Measurements from ENCODE around the gene MTMR3. TPM values are rescaled to one million over a fixed set of nuclear protein-coding genes. Genes with fewer than 3 reads are reported as not detected.

The MTMR3 gene
- total and polyA plus RNA-seq, 8 donors, result 37.4 to 55.4 (median 44.9) TPM

DNA sequence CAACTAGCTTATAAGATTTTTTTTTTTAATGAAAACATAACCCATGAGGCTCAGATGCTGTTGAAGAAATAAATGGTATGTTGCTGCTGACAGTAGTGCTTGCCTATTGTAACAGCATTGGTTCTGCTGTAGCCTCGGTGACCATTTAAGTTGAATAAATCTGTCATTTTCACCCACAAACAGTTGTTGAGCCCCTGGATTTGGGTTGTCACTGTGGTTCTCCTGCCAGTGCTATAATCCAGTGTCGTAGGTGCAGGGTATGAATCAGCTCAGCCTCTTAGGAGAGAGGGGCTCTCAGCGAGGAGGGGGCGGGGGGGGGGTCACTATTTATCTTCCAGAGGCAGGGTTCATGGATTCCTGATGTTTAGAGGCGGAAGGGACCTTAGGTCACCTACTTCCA lies 147.4 kb downstream of the MTMR3 start:
- H3K27me3 ChIP-seq, result no peaks in the 10 kb centered on the region
- no peaks in the 10 kb centered on the region for H3K9me3 ChIP-seq
- no peak overlapping the region for H3K4me3 ChIP-seq
- intact Hi-C loops (cut with DNase I), result no loop called here
- peaks cover 0 to 58% of the 10 kb centered on the region in 2 donors for H3K36me3 ChIP-seq
- H3K4me1 ChIP-seq, result peaks cover 0 to 10% of the 10 kb centered on the region in 2 donors
- TF ChIP-seq, protein P1, sequence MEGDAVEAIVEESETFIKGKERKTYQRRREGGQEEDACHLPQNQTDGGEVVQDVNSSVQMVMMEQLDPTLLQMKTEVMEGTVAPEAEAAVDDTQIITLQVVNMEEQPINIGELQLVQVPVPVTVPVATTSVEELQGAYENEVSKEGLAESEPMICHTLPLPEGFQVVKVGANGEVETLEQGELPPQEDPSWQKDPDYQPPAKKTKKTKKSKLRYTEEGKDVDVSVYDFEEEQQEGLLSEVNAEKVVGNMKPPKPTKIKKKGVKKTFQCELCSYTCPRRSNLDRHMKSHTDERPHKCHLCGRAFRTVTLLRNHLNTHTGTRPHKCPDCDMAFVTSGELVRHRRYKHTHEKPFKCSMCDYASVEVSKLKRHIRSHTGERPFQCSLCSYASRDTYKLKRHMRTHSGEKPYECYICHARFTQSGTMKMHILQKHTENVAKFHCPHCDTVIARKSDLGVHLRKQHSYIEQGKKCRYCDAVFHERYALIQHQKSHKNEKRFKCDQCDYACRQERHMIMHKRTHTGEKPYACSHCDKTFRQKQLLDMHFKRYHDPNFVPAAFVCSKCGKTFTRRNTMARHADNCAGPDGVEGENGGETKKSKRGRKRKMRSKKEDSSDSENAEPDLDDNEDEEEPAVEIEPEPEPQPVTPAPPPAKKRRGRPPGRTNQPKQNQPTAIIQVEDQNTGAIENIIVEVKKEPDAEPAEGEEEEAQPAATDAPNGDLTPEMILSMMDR (IDR thresholded peaks at IDR 0.05), result no peak
- no peak overlapping the region for H3K27ac ChIP-seq
- DNase-seq (no peak), ATAC-seq (no peak)

DNA sequence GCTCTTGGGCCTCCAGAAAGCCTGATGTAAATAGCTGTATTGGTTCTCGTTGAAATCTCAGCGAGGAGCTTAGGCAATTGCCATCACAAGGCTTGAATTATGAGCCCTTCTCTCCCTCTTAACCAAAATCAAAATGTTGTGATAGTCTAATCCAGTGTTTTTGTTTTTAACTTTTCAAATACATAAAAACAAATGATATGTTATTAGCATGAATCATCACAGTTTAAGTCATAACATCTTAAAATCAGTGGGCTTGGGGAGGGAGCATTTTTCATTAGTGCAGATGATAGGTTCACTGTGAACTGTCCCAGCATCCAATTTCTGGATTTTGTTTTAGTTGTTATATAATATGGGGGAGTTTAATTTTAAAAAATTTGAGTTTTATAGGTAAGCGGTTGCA lies 148.4 kb downstream of the MTMR3 start:
- DNase-seq, result no peak
- Histone ChIP-seq H3K36me3 (peaks cover 0 to 48% of the 10 kb centered on the region in 2 donors), H3K4me1 (peaks cover 0 to 10% of the 10 kb centered on the region in 2 donors), H3K9me3 (no peaks in the 10 kb centered on the region), H3K27ac (no peak overlapping the region), H3K4me3 (no peak overlapping the region), H3K27me3 (no peaks in the 10 kb centered on the region)
- no peak for ATAC-seq
- intact Hi-C loops (cut with DNase I), result no loop called here
- TF ChIP-seq, protein P1 (IDR thresholded peaks at IDR 0.05), result no peak

DNA sequence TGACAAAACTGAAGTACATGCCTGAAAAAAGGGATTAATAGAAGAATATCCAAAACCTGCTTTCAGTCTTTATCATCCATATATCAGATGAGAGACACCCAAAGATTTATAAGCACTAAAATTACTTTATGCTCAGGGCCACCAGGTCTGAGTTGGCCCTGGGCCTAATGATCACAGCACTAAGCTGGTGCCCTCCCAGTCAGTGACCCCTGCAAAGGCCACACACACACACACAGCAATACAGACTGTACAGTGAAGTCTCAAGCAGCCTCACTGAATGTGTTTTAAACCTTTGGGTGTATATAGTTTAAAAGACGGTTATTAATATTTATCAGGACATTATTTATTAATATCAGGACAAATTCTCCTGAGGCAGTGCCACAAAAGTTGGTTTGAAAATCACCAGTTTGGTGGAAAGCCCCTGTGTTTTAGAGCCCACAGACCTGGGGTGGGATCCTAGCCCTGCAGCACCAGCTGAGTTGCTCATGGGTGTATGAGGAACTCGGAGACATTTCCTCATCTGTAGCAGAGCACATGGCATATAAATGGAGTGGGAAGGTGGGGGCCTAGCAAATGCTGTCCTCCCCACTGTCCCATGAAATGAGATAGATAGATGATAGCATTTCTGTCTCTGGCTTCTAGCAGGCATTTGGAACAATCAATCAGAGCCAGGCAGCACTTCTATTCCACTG lies 148.9 kb downstream of the MTMR3 start:
- intact Hi-C loops (cut with DNase I), result no loop called here
- TF ChIP-seq, protein P1 (IDR thresholded peaks at IDR 0.05), result no peak
- Histone ChIP-seq H3K27ac (no peak overlapping the region), H3K4me3 (no peak overlapping the region), H3K9me3 (no peaks in the 10 kb centered on the region), H3K36me3 (peaks cover 0 to 44% of the 10 kb centered on the region in 2 donors), H3K4me1 (peaks cover 0 to 10% of the 10 kb centered on the region in 2 donors), H3K27me3 (no peaks in the 10 kb centered on the region)
- no peak for ATAC-seq
- DNase-seq, result no peak

DNA sequence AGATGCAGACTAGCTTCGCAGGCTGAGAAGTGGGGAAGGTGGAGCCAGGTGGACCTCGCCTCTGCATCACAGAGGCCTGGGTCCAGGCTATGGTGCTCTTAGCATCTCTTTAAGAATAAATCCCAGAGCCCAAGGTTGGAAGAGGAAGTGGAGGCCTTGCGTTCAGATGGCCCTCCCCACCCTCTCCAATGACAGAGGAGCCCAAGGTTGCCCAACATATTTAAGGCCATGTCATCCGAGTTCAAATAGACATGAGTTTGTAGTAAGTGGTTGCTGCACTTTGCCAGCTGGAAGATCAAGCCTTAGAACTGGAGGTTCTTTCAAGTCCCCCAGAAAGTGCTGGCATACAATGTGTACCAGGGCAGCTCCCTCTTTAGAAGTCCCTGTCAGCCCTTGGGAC lies 150.2 kb downstream of the MTMR3 start:
- TF ChIP-seq, protein P1 (IDR thresholded peaks at IDR 0.05), result no peak
- H3K9me3 ChIP-seq, result no peaks in the 10 kb centered on the region
- intact Hi-C loops (cut with DNase I), result no loop called here
- no peak for DNase-seq
- H3K4me3 ChIP-seq, result no peak overlapping the region
- peaks cover 0 to 10% of the 10 kb centered on the region in 2 donors for H3K4me1 ChIP-seq
- H3K27ac ChIP-seq, result no peak overlapping the region
- peak; percentile 25 for ATAC-seq
- H3K27me3 ChIP-seq, result no peaks in the 10 kb centered on the region
- peaks cover 0 to 32% of the 10 kb centered on the region in 2 donors for H3K36me3 ChIP-seq

DNA sequence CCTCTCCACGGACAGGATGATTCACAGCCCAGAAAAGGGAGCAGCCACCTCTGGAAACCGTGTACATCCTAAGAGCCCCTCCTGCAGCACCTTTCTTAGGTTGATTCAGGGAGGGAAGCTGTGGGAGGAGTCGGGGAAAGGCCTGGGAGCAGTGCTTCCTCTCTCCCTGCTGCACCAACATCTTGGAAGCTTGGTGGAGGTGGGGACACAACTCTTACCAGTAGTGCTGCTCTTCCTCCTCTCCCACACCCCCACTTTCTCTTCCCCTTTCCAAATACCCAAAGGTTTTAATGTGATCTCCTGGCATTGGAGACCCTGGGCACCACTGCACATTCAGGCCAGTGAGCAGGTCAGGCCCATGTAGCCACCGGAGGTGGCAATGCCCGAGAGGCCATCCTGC lies 150.9 kb downstream of the MTMR3 start:
- no peaks in the 10 kb centered on the region for H3K9me3 ChIP-seq
- H3K27me3 ChIP-seq, result no peaks in the 10 kb centered on the region
- TF ChIP-seq, protein P1 (IDR thresholded peaks at IDR 0.05), result no peak
- H3K4me1 ChIP-seq, result peaks cover 0 to 5% of the 10 kb centered on the region in 2 donors
- no peak for ATAC-seq
- no peak overlapping the region for H3K4me3 ChIP-seq
- intact Hi-C loops (cut with DNase I), result no loop called here
- DNase-seq, result no peak
- H3K27ac ChIP-seq, result no peak overlapping the region
- H3K36me3 ChIP-seq, result peaks cover 0 to 25% of the 10 kb centered on the region in 2 donors

Measured in left lung (tissue), 10 donors.